Endodermal cell (in vitro differentiated cells): Measurements from ENCODE around the gene GSG1L2. TPM values are rescaled to one million over a fixed set of nuclear protein-coding genes. Genes with fewer than 3 reads are reported as not detected.
A peak's percentile ranks its signal among the peaks of the same experiment; 100 is the strongest.

Experiments
- DNase-seq: peaks from one replicate; pipeline ENCODE4 v3.0.0-alpha.2; 2017
- H3K27ac ChIP-seq: 2 replicates; pipeline ENCODE4 v1.5.1; 2013; ENCODE audit warnings: mild to moderate bottlenecking, low read depth, low read length, moderate library complexity
- H3K27me3 ChIP-seq: 2 replicates; pipeline ENCODE4 v1.6.1; 2013; ENCODE audit warnings: mild to moderate bottlenecking, low read length, moderate library complexity; ENCODE audit not compliant: insufficient read depth, control insufficient read depth, poor library complexity, severe bottlenecking
- H3K36me3 ChIP-seq: 2 replicates; pipeline ENCODE4 v1.7.0; 2013; ENCODE audit warnings: mild to moderate bottlenecking, low read length, moderate library complexity; ENCODE audit not compliant: control insufficient read depth, insufficient read depth
- H3K4me1 ChIP-seq: one replicate; pipeline ENCODE4 v1.7.0; 2013; ENCODE audit warnings: low read length; ENCODE audit not compliant: control insufficient read depth, insufficient read depth
- H3K4me3 ChIP-seq: 2 replicates; pipeline ENCODE4 v1.5.1; 2013; ENCODE audit warnings: mild to moderate bottlenecking, low read length, moderate library complexity
- H3K9ac ChIP-seq: 2 replicates; pipeline ENCODE4 v1.6.1; 2013; ENCODE audit warnings: mild to moderate bottlenecking, low read length, moderate library complexity; ENCODE audit not compliant: poor library complexity, severe bottlenecking; ENCODE audit errors: extremely low read depth
- H3K9me3 ChIP-seq: 2 replicates; pipeline ENCODE4 v1.6.1; 2013; ENCODE audit warnings: mild to moderate bottlenecking, low read length, moderate library complexity; ENCODE audit not compliant: control insufficient read depth
- H3K27ac Mint-ChIP-seq: 2 replicates; pipeline ENCODE4 v1.8.0; 2020; ENCODE audit warnings: mixed read lengths
- H3K27me3 Mint-ChIP-seq: 2 replicates; pipeline ENCODE4 v1.8.0; 2021; ENCODE audit warnings: mild to moderate bottlenecking, mixed read lengths; ENCODE audit not compliant: insufficient read depth
- H3K36me3 Mint-ChIP-seq: 2 replicates; pipeline ENCODE4 v1.8.0; 2020; ENCODE audit warnings: low read depth, mixed read lengths
- H3K4me1 Mint-ChIP-seq: 2 replicates; pipeline ENCODE4 v1.8.0; 2020; ENCODE audit warnings: mixed read lengths
- H3K4me3 Mint-ChIP-seq: 2 replicates; pipeline ENCODE4 v1.8.0; 2020; ENCODE audit warnings: mild to moderate bottlenecking, moderate library complexity, mixed read lengths
- H3K9me3 Mint-ChIP-seq: 2 replicates; pipeline ENCODE4 v1.8.0; 2020; ENCODE audit warnings: mild to moderate bottlenecking, mixed read lengths
- CTCF ChIP-seq: fragments of 200-600 bp; sonication (generic); conservative IDR thresholded peaks from 2 replicates; pipeline ENCODE4 v1.5.0; 2021; ENCODE audit warnings: antibody characterized with exemption, mild to moderate bottlenecking
- WGBS, 2 experiments: methylation state at CpG; one replicate each; pipeline versions ENCODE4 v1.1.5 to v1.1.7; 2013; ENCODE audit warnings: missing lambda C conversion rate in 2 of 2, mixed read lengths in 1 of 2; ENCODE audit not compliant: insufficient coverage in 1 of 2, insufficient read length in 1 of 2; 5-methylcytosine and 5-hydroxymethylcytosine counted together
- total RNA-seq, 2 donors: library from RNA; stranded (reverse); fragmentation: NEBNext Ultra II Directional in 1 of 2; extraction: Animal tissue kit (Norgen Biotek cat#: 25700) in 1 of 2; gene quantifications; 2 replicates in 1 of 2; 3 replicates in 1 of 2; pipeline ENCODE4 v1.2.1, GENCODE V29; 2021

GSG1L2 gene
- total RNA-seq, 2 donors from 2014 or later, result not detected

GRCh38 chr17:9814337-9814945 lies 7.4 kb downstream of the GSG1L2 start:
- no peak overlapping the region for H3K27ac ChIP-seq
- no peak overlapping the region for H3K9ac ChIP-seq
- H3K9me3 Mint-ChIP-seq, result peaks cover 2% of the 10 kb centered on the region
- peaks cover 17% of the 10 kb centered on the region for H3K4me1 ChIP-seq
- H3K27me3 Mint-ChIP-seq, result peaks cover 31% of the 10 kb centered on the region
- H3K36me3 Mint-ChIP-seq, result no peaks in the 10 kb centered on the region
- no peaks in the 10 kb centered on the region for H3K9me3 ChIP-seq
- H3K4me3 ChIP-seq, result no peak overlapping the region
- peaks cover 22% of the 10 kb centered on the region for H3K27me3 ChIP-seq
- H3K27ac Mint-ChIP-seq, result no peak overlapping the region
- no peak for TF ChIP-seq CTCF
- peaks cover 25% of the 10 kb centered on the region for H3K4me1 Mint-ChIP-seq
- H3K36me3 ChIP-seq, result no peaks in the 10 kb centered on the region
- no peak for DNase-seq
- 82 to 86% methylated on average over 10 to 14 of the region's 14 CpGs for WGBS, 2 experiments
- no peak overlapping the region for H3K4me3 Mint-ChIP-seq

- Histone ChIP-seq H3K9ac (no peak overlapping the region), H3K27ac (no peak overlapping the region), H3K27me3 (peaks cover 26% of the 10 kb centered on the region), H3K4me3 (no peak overlapping the region), H3K36me3 (no peaks in the 10 kb centered on the region), H3K4me1 (peaks cover 17% of the 10 kb centered on the region), H3K9me3 (no peaks in the 10 kb centered on the region)
- peaks cover 26% of the 10 kb centered on the region for H3K4me1 Mint-ChIP-seq
- no peak for TF ChIP-seq CTCF
- peaks cover 39% of the 10 kb centered on the region for H3K27me3 Mint-ChIP-seq
- no peak for DNase-seq
- H3K9me3 Mint-ChIP-seq, result peaks cover 3% of the 10 kb centered on the region
- H3K4me3 Mint-ChIP-seq, result no peak overlapping the region
- H3K36me3 Mint-ChIP-seq, result no peaks in the 10 kb centered on the region
- no peak overlapping the region for H3K27ac Mint-ChIP-seq
- 91 to 96% methylated on average over 7 to 9 of the region's 9 CpGs for WGBS, 2 experiments
These were observed 8.7 kb downstream of the GSG1L2 start for GRCh38 chr17:9813166-9813565.

GRCh38 chr17:9811537-9811936 lies 10.3 kb downstream of the GSG1L2 start:
- 50 to 67% methylated on average over 9 to 11 of the region's 11 CpGs for WGBS, 2 experiments
- Histone ChIP-seq H3K27me3 (peaks cover 40% of the 10 kb centered on the region), H3K4me3 (no peak overlapping the region), H3K27ac (no peak overlapping the region), H3K36me3 (no peaks in the 10 kb centered on the region), H3K4me1 (peaks cover 17% of the 10 kb centered on the region), H3K9me3 (no peaks in the 10 kb centered on the region), H3K9ac (no peak overlapping the region)
- Mint-ChIP-seq H3K27me3 (peaks cover 54% of the 10 kb centered on the region), H3K27ac (no peak overlapping the region), H3K4me3 (no peak overlapping the region), H3K36me3 (no peaks in the 10 kb centered on the region), H3K9me3 (peaks cover 3% of the 10 kb centered on the region), H3K4me1 (peaks cover 26% of the 10 kb centered on the region)
- peak; percentile 88 for DNase-seq
- TF ChIP-seq CTCF, result no peak
